H1 (cell line): ENCODE results near the gene SPINT1. TPM values are rescaled to one million over a fixed set of nuclear protein-coding genes. Genes with fewer than 3 reads are reported as not detected.

ENCODE experiments used
- CTCF ChIA-PET: fragments of 300-600 bp; sonication (Branson Sonifier 250); formaldehyde crosslinking; loops from one replicate; lab custom pipeline; 2021; ENCODE audit not compliant: partially characterized antibody; lab: Charles Lee
- POLR2A ChIA-PET: fragments of 300-600 bp; sonication (Branson Sonifier 250); formaldehyde crosslinking; loops from one replicate; lab custom pipeline; 2021; ENCODE audit warnings: inconsistent platforms; ENCODE audit not compliant: partially characterized antibody; lab: Charles Lee
- DNase-seq, 2 experiments: peaks; one replicate each; pipeline versions ENCODE4 v3.0.0 to v3.0.0-alpha.2; 2010 to 2022; ENCODE audit warnings: low spot score in 2 of 2, low read depth in 1 of 2, mixed read lengths in 1 of 2
- FAIRE-seq: peaks from 2 replicates; lab custom pipeline; 2011; peaks lifted over from hg19 to GRCh38; lab: Jason Lieb, UNC
- H2AFZ ChIP-seq: 2 replicates; pipeline ENCODE4 v1.8.1; 2012; ENCODE audit warnings: low read length, inconsistent platforms
- H2AK5ac ChIP-seq: 2 replicates; pipeline ENCODE4 v1.6.1; 2013; ENCODE audit warnings: low read depth, low read length
- H2BK120ac ChIP-seq: replicated peaks from 2 replicates; pipeline ENCODE3; 2013; ENCODE audit warnings: low read depth, low read length, inconsistent platforms
- H2BK12ac ChIP-seq: 2 replicates; pipeline ENCODE4 v1.6.1; 2013; ENCODE audit warnings: low read depth, low read length
- H2BK15ac ChIP-seq: 2 replicates; pipeline ENCODE4 v1.6.1; 2013; ENCODE audit warnings: low read length
- H2BK20ac ChIP-seq: 2 replicates; pipeline ENCODE4 v1.6.1; 2013; ENCODE audit warnings: low read length
- H2BK5ac ChIP-seq: 2 replicates; pipeline ENCODE4 v1.6.1; 2013; ENCODE audit warnings: low read depth, low read length
- H3K14ac ChIP-seq: 2 replicates; pipeline ENCODE4 v1.6.1; 2013; ENCODE audit warnings: inconsistent platforms; ENCODE audit not compliant: insufficient read length
- H3K18ac ChIP-seq: 2 replicates; pipeline ENCODE4 v1.6.1; 2013; ENCODE audit warnings: low read length; ENCODE audit errors: extremely low read depth
- H3K23ac ChIP-seq: 2 replicates; pipeline ENCODE4 v1.6.1; 2013; ENCODE audit warnings: inconsistent platforms; ENCODE audit not compliant: insufficient read length
- H3K23me2 ChIP-seq: 2 replicates; pipeline ENCODE4 v1.6.1; 2013; ENCODE audit warnings: low read depth, low read length
- H3K27ac ChIP-seq: 2 replicates; pipeline ENCODE4 v1.6.1; 2011; ENCODE audit warnings: low read depth, low read length, inconsistent platforms
- H3K27me3 ChIP-seq, 4 experiments: replicated peaks in 1 of 4; 1 replicate in 1 of 4; 2 replicates in 3 of 4; pipeline versions ENCODE4 v1.6.1 to v1.8.1; 2011 to 2013; ENCODE audit warnings: low read length in 3 of 4, mild to moderate bottlenecking in 3 of 4, inconsistent platforms in 2 of 4, mixed read lengths in 2 of 4, moderate library complexity in 1 of 4; ENCODE audit not compliant: control insufficient read depth in 3 of 4, insufficient read depth in 3 of 4; ENCODE audit errors: extremely low read depth in 1 of 4
- H3K36me3 ChIP-seq, 4 experiments: 2 replicates each; pipeline versions ENCODE4 v1.6.1 to v1.8.1; 2011 to 2013; ENCODE audit warnings: mild to moderate bottlenecking in 4 of 4, low read length in 3 of 4, moderate library complexity in 2 of 4, control low read depth in 1 of 4, inconsistent platforms in 1 of 4; ENCODE audit not compliant: insufficient read depth in 4 of 4, control insufficient read depth in 2 of 4
- H3K4ac ChIP-seq: replicated peaks from 2 replicates; pipeline ENCODE3; 2013; ENCODE audit warnings: low read length, low read depth, mixed read lengths, inconsistent platforms; ENCODE audit not compliant: insufficient read length
- H3K4me1 ChIP-seq, 4 experiments: replicated peaks in 1 of 4; 1 replicate in 1 of 4; 2 replicates in 3 of 4; pipeline versions ENCODE4 v1.6.1 to v1.8.1; 2011 to 2013; ENCODE audit warnings: low read length in 3 of 4, inconsistent platforms in 2 of 4, mixed read lengths in 1 of 4; ENCODE audit not compliant: insufficient read depth in 4 of 4, control insufficient read depth in 3 of 4
- H3K4me2 ChIP-seq, 2 experiments: 2 replicates each; pipeline versions ENCODE4 v1.6.1 to v1.8.1; 2011 to 2013; ENCODE audit warnings: low read depth in 2 of 2, low read length in 2 of 2, control low read depth in 1 of 2, inconsistent platforms in 1 of 2, mild to moderate bottlenecking in 1 of 2; ENCODE audit not compliant: insufficient read depth in 1 of 2
- H3K4me3 ChIP-seq, 4 experiments: fragments of 200-600, 300-600 bp in 1 of 4; sonication (generic), shearing (Covaris generic), sonication (Bioruptor Twin) in 1 of 4; 2 replicates each; pipeline versions ENCODE4 v1.5.1 to v1.8.1; 2011 to 2016; ENCODE audit warnings: low read length in 4 of 4, low read depth in 3 of 4, control low read depth in 2 of 4, inconsistent platforms in 2 of 4, mild to moderate bottlenecking in 2 of 4, mixed read lengths in 1 of 4, moderate library complexity in 1 of 4; ENCODE audit not compliant: insufficient read depth in 2 of 4; ENCODE audit errors: extremely low read depth in 1 of 4
- H3K56ac ChIP-seq: replicated peaks from 2 replicates; pipeline ENCODE3; 2013; ENCODE audit warnings: low read depth, mild to moderate bottlenecking, mixed read lengths, low read length, inconsistent platforms; ENCODE audit not compliant: insufficient read length
- H3K79me1 ChIP-seq: 2 replicates; pipeline ENCODE4 v1.6.1; 2013; ENCODE audit warnings: low read depth, low read length, control low read depth
- H3K79me2 ChIP-seq, 2 experiments: 2 replicates each; pipeline versions ENCODE4 v1.6.1 to v1.8.1; 2012 to 2013; ENCODE audit warnings: low read length in 2 of 2, mild to moderate bottlenecking in 2 of 2, inconsistent platforms in 1 of 2; ENCODE audit not compliant: insufficient read depth in 2 of 2, control insufficient read depth in 1 of 2
- H3K9ac ChIP-seq, 4 experiments: replicated peaks in 1 of 4; 1 replicate in 1 of 4; 2 replicates in 3 of 4; pipeline versions ENCODE4 v1.6.1 to v1.8.1; 2011 to 2013; ENCODE audit warnings: low read depth in 3 of 4, low read length in 3 of 4, control low read depth in 2 of 4, mild to moderate bottlenecking in 2 of 4, moderate library complexity in 2 of 4, inconsistent platforms in 1 of 4; ENCODE audit errors: extremely low read depth in 1 of 4
- H3K9me3 ChIP-seq, 2 experiments: 2 replicates each; pipeline versions ENCODE4 v1.6.1 to v1.8.1; 2012 to 2013; ENCODE audit warnings: mild to moderate bottlenecking in 2 of 2, moderate library complexity in 2 of 2, control low read depth in 1 of 2, inconsistent platforms in 1 of 2, low read depth in 1 of 2, low read length in 1 of 2, mixed read lengths in 1 of 2; ENCODE audit not compliant: insufficient read depth in 2 of 2
- H4K20me1 ChIP-seq, 2 experiments: replicated peaks in 1 of 2; 2 replicates each; pipeline versions ENCODE3 to v1.8.1; 2011 to 2013; ENCODE audit warnings: inconsistent platforms in 2 of 2, low read length in 2 of 2, mild to moderate bottlenecking in 1 of 2; ENCODE audit not compliant: insufficient read depth in 2 of 2, control insufficient read depth in 1 of 2
- H4K5ac ChIP-seq: 2 replicates; pipeline ENCODE4 v1.6.1; 2013; ENCODE audit warnings: low read length, low read depth, mixed read lengths, inconsistent platforms; ENCODE audit not compliant: insufficient read length
- H4K8ac ChIP-seq: 2 replicates; pipeline ENCODE4 v1.8.0; 2013; ENCODE audit warnings: mild to moderate bottlenecking, moderate library complexity, low read length, inconsistent platforms; ENCODE audit not compliant: insufficient read depth; ENCODE audit errors: extremely low read depth
- H4K91ac ChIP-seq: replicated peaks from 2 replicates; pipeline ENCODE3; 2013; ENCODE audit warnings: low read length, mixed read lengths, inconsistent platforms; ENCODE audit not compliant: insufficient read length
- BRCA1 ChIP-seq: IDR thresholded peaks from 2 replicates; pipeline ENCODE4 v1.6.1; 2012; ENCODE audit warnings: low read depth, low read length, improper control_type of control experiment
- CTCF ChIP-seq, 3 experiments: IDR thresholded peaks; 1 replicate in 2 of 3; 2 replicates in 1 of 3; pipeline versions ENCODE4 v1.5.1 to v1.6.1; 2011; ENCODE audit warnings: low read length in 3 of 3, mild to moderate bottlenecking in 3 of 3, inconsistent platforms in 2 of 3, low read depth in 1 of 3, moderate library complexity in 1 of 3; ENCODE audit not compliant: insufficient read depth in 1 of 3; ENCODE audit errors: control extremely low read depth in 1 of 3
- EP300 ChIP-seq, 2 experiments: IDR thresholded peaks; 1 replicate in 1 of 2; 2 replicates in 1 of 2; pipeline ENCODE4 v1.6.1; 2011 to 2012; ENCODE audit warnings: low read depth in 2 of 2, low read length in 2 of 2, mild to moderate bottlenecking in 2 of 2, borderline replicate concordance in 1 of 2, inconsistent platforms in 1 of 2, moderate library complexity in 1 of 2
- GTF2F1 ChIP-seq: IDR thresholded peaks from 2 replicates; pipeline ENCODE4 v1.6.1; 2012; ENCODE audit warnings: low read depth, low read length, improper control_type of control experiment, borderline replicate concordance
- HDAC6 ChIP-seq: IDR thresholded peaks from one replicate; pipeline ENCODE4 v1.7.1; 2012; ENCODE audit warnings: low read depth, mild to moderate bottlenecking, inconsistent platforms, low read length, moderate library complexity
- JUND ChIP-seq: IDR thresholded peaks from 2 replicates; pipeline ENCODE4 v1.6.1; 2011; ENCODE audit warnings: mild to moderate bottlenecking, improper control_type of control experiment, low read length
- KDM4A ChIP-seq: IDR thresholded peaks from one replicate; pipeline ENCODE4 v1.7.1; 2012; ENCODE audit warnings: low read depth, mild to moderate bottlenecking, moderate library complexity, low read length, inconsistent platforms; ENCODE audit not compliant: severe bottlenecking
- RXRA ChIP-seq: IDR thresholded peaks from 2 replicates; pipeline ENCODE4 v1.6.1; 2011; ENCODE audit warnings: low read depth, mild to moderate bottlenecking, low read length, moderate library complexity; ENCODE audit not compliant: insufficient read depth
- SP1 ChIP-seq: IDR thresholded peaks from 2 replicates; pipeline ENCODE4 v1.6.1; 2011; ENCODE audit warnings: low read depth, low read length
- SRF ChIP-seq: IDR thresholded peaks from 2 replicates; pipeline ENCODE4 v1.6.1; 2011; ENCODE audit warnings: mild to moderate bottlenecking, low read depth, low read length, moderate library complexity
- TAF7 ChIP-seq: optimal IDR thresholded peaks from 2 replicates; pipeline ENCODE3; 2011; ENCODE audit warnings: low read depth, mild to moderate bottlenecking, inconsistent platforms, low read length, moderate library complexity, borderline replicate concordance
- TBP ChIP-seq: IDR thresholded peaks from 2 replicates; pipeline ENCODE4 v1.6.1; 2011; ENCODE audit warnings: low read depth, low read length, improper control_type of control experiment
- WGBS, 2 experiments: shearing (Covaris generic) in 1 of 2; methylation state at CpG; one replicate each; pipeline versions ENCODE4 v1.1.6 to v1.1.7; 2013 to 2015; ENCODE audit warnings: low lambda C conversion rate in 2 of 2, mixed read lengths in 2 of 2, inconsistent platforms in 1 of 2, low coverage in 1 of 2, missing lambda C conversion rate in 1 of 2; ENCODE audit not compliant: insufficient replicate concordance in 2 of 2, insufficient coverage in 1 of 2, insufficient read length in 1 of 2; ENCODE audit errors: extremely low coverage in 1 of 2, missing lambda C conversion rate in 1 of 2; 5-methylcytosine and 5-hydroxymethylcytosine counted together
- polyA plus RNA-seq, 7 experiments: library from polyadenylated mRNA; depleted of rRNA in 3 of 7; stranded (reverse) in 5 of 7; unstranded in 2 of 7; fragments of >200 nt in 5 of 7; fragments of 200-250 nt in 2 of 7; gene quantifications; 1 replicate in 5 of 7; 2 replicates in 1 of 7; 4 replicates in 1 of 7; pipeline versions ENCODE4 v1.2.1 to v1.2.3, GENCODE V29; 2011 to 2013; ENCODE audit warnings: missing spikeins in 2 of 7, mixed read lengths in 2 of 7
- total RNA-seq: library from RNA; stranded (reverse); fragmentation: NEBNext Ultra II Directional; extraction: Animal tissue kit (Norgen Biotek cat#: 25700); gene quantifications from 2 replicates; pipeline ENCODE4 v1.2.1, GENCODE V29; 2021

The SPINT1 gene
- total and polyA plus RNA-seq, 2 of the 8 experiments (the other 6 are each of a cell fraction or from before 2014, with no cell fraction given), result 117 to 155 TPM

DNA sequence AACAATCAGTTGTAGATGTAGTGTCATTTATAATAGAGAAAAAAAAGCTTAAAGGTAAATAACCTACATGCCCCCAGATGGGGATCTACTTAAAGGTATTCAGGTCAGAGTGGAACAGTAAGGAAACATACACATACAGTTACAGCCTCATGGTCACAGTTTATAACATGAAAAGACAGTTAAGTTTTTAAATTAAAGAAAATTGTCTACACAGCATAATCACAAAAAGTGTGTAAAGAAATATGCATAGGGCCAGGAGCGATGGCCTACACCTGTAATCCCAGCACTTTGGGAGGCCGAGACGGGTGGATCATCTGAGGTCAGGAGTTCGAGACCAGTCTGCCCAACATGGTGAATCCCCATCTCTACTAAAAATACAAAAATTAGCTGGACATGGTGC, 23.4 kb downstream of the SPINT1 start:
- no peak overlapping the region for H2AK5ac ChIP-seq
- H3K18ac ChIP-seq, result no peak overlapping the region
- FAIRE-seq (no peak), DNase-seq (no peak)
- no peak overlapping the region for H2BK15ac ChIP-seq
- ChIA-PET POLR2A (no interaction called here), CTCF (interaction anchor here (0.6 to 1.4 kb wide), 3 partner anchors 27 to 63 kb away, joined by 3 to 4 read pairs (median 3); partner anchors contain the start of gene VPS18)
- H3K56ac ChIP-seq, result no peak overlapping the region
- H3K23me2 ChIP-seq, result no peaks in the 10 kb centered on the region
- no peak overlapping the region for H4K91ac ChIP-seq
- H2BK5ac ChIP-seq, result no peak overlapping the region
- H3K36me3 ChIP-seq, result no peaks in the 10 kb centered on the region
- no peak overlapping the region for H3K4me3 ChIP-seq
- H3K23ac ChIP-seq, result no peak overlapping the region
- H3K9me3 ChIP-seq, result no peaks in the 10 kb centered on the region
- 100% methylated on average over 4 of the region's 4 CpGs; no CpG with 5 or more reads in 1 of the 2 experiments for WGBS, 2 experiments
- H2BK12ac ChIP-seq, result no peak overlapping the region
- no peak overlapping the region for H3K14ac ChIP-seq
- H2BK120ac ChIP-seq, result no peak overlapping the region
- no peak overlapping the region for H3K27ac ChIP-seq
- H3K27me3 ChIP-seq, result no peaks in the 10 kb centered on the region
- no peak overlapping the region for H3K9ac ChIP-seq
- H3K79me1 ChIP-seq, result no peaks in the 10 kb centered on the region
- no peak overlapping the region for H2BK20ac ChIP-seq
- H3K4me1 ChIP-seq, result peaks cover 0 to 7% (median 4%) of the 10 kb centered on the region in 4 experiments; a peak in 5 of 7 replicates
- no peaks in the 10 kb centered on the region for H3K79me2 ChIP-seq
- H3K4me2 ChIP-seq, result no peak overlapping the region
- no peak overlapping the region for H3K4ac ChIP-seq
- no peak overlapping the region for H2AFZ ChIP-seq
- H4K5ac ChIP-seq, result no peak overlapping the region
- H4K8ac ChIP-seq, result no peak overlapping the region
- TF ChIP-seq KDM4A, result no peak
- no peak for TF ChIP-seq EP300 (IDR thresholded peaks at IDR 0.05; ENCODE audit: borderline replicate concordance in 1 of 2, low read depth in 2 of 2, low read length in 2 of 2)
- TF ChIP-seq GTF2F1, result no peak
- TF ChIP-seq JUND, result no peak
- no peak for TF ChIP-seq SRF
- no peak for TF ChIP-seq HDAC6
- TF ChIP-seq BRCA1, result no peak
- TF ChIP-seq TAF7, result no peak
- TF ChIP-seq TBP, result no peak
- no peak for TF ChIP-seq SP1
- no peak for TF ChIP-seq RXRA
- no peak for TF ChIP-seq CTCF (IDR thresholded peaks at IDR 0.05; ENCODE audit: control extremely low read depth in 1 of 3, insufficient read depth in 1 of 3, low read depth in 1 of 3, low read length in 3 of 3)
- H4K20me1 ChIP-seq, result peaks cover 0 to 1% of the 10 kb centered on the region in 2 experiments
